Chondrocyte (in vitro differentiated cells): ENCODE results near the gene GXYLT2. TPM values are rescaled to one million over a fixed set of nuclear protein-coding genes. Genes with fewer than 3 reads are reported as not detected.
A peak's percentile ranks its signal among the peaks of the same experiment; 100 is the strongest.

Experiments used
- DNase-seq: peaks from one replicate; pipeline ENCODE4 v3.0.0; 2021; ENCODE audit warnings: mixed read lengths, low spot score
- H3K27ac Mint-ChIP-seq: one replicate; pipeline ENCODE4 v1.8.0; 2021; ENCODE audit warnings: mild to moderate bottlenecking, moderate library complexity, mixed read lengths; ENCODE audit not compliant: unreplicated experiment
- H3K27me3 Mint-ChIP-seq: 2 replicates; pipeline ENCODE4 v1.8.0; 2021; ENCODE audit warnings: low read depth, mixed read lengths
- H3K36me3 Mint-ChIP-seq: 2 replicates; pipeline ENCODE4 v1.8.0; 2021; ENCODE audit warnings: low read depth, mixed read lengths
- H3K4me1 Mint-ChIP-seq: 2 replicates; pipeline ENCODE4 v1.8.0; 2021; ENCODE audit warnings: low read depth, mild to moderate bottlenecking, mixed read lengths
- H3K4me3 Mint-ChIP-seq: one replicate; pipeline ENCODE4 v1.8.0; 2021; ENCODE audit warnings: mild to moderate bottlenecking, moderate library complexity, mixed read lengths; ENCODE audit not compliant: unreplicated experiment
- H3K9me3 Mint-ChIP-seq: 2 replicates; pipeline ENCODE4 v1.8.0; 2021; ENCODE audit warnings: low read depth, mixed read lengths
- CTCF ChIP-seq: fragments of 200-600 bp; sonication (generic); IDR thresholded peaks from 2 replicates; pipeline ENCODE4 v1.5.0; 2021; ENCODE audit warnings: antibody characterized with exemption, mild to moderate bottlenecking, moderate library complexity
- total RNA-seq: library from RNA; stranded (reverse); gene quantifications from 3 replicates; pipeline ENCODE4 v1.2.1, GENCODE V29; 2021

The GXYLT2 gene
- total RNA-seq, 1 donor from 2014 or later = 99.3 TPM

DNA sequence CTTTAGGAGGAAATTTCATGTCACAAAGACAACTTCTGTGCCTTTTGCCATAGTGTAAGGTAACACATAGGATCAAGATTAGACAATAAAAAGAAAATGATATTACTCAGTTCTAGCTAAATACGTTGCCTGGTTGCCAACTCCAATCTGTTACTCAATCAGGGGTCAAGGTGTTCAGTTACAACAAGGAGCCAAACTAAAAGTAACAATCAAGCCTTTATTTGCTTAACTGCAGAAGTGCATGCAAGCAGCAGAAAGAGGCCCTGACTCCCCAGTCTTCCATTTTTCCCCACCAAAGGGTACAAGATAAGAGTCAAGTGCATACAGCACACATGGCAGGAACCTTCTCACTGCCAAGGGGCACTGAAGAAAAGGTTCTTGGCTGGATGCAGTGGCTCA, 80.4 kb downstream of the GXYLT2 start:
- no peak for TF ChIP-seq CTCF
- H3K4me1 Mint-ChIP-seq = no peaks in the 10 kb centered on the region
- DNase-seq = no peak
- H3K27ac Mint-ChIP-seq = no peak overlapping the region
- H3K4me3 Mint-ChIP-seq = no peak overlapping the region
- H3K36me3 Mint-ChIP-seq = peaks cover 26% of the 10 kb centered on the region
- no peaks in the 10 kb centered on the region for H3K9me3 Mint-ChIP-seq
- H3K27me3 Mint-ChIP-seq = no peaks in the 10 kb centered on the region

- Mint-ChIP-seq H3K27me3 (no peaks in the 10 kb centered on the region), H3K4me1 (no peaks in the 10 kb centered on the region), H3K36me3 (peaks cover 31% of the 10 kb centered on the region), H3K4me3 (no peak overlapping the region), H3K27ac (no peak overlapping the region), H3K9me3 (no peaks in the 10 kb centered on the region)
- no peak for DNase-seq
- no peak for TF ChIP-seq CTCF
Measured at GRCh38 chr3:72969766-72970165, 81.9 kb downstream of the GXYLT2 start.

- Mint-ChIP-seq H3K36me3 (peaks cover 28% of the 10 kb centered on the region), H3K4me3 (no peak overlapping the region), H3K27me3 (no peaks in the 10 kb centered on the region), H3K9me3 (no peaks in the 10 kb centered on the region), H3K27ac (no peak overlapping the region), H3K4me1 (no peaks in the 10 kb centered on the region)
- DNase-seq = no peak
- TF ChIP-seq CTCF = no peak
Measured at GRCh38 chr3:72970942-72971341, 83.1 kb downstream of the GXYLT2 start.

DNA sequence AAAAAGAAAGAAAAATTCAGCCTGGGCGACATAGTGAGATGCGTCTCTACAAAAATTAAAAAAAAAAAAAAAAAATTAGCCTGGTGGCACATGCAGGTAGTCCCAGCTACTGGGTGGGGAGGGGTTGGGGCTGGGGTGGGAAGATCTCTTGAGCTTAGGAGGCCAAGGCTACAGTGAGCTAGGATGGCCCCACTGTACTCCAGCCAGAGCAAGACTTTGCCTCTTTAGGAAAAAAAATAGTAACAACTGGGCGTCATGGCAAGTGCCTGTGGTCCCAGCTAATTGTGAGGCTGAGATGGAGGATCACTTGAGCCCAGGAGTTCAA, 84.8 kb downstream of the GXYLT2 start:
- TF ChIP-seq CTCF = no peak
- no peaks in the 10 kb centered on the region for H3K9me3 Mint-ChIP-seq
- no peak overlapping the region for H3K4me3 Mint-ChIP-seq
- no peak for DNase-seq
- no peaks in the 10 kb centered on the region for H3K27me3 Mint-ChIP-seq
- H3K4me1 Mint-ChIP-seq = peaks cover 5% of the 10 kb centered on the region
- peaks cover 25% of the 10 kb centered on the region for H3K36me3 Mint-ChIP-seq
- no peak overlapping the region for H3K27ac Mint-ChIP-seq

- Mint-ChIP-seq H3K27ac (peak overlapping the region; percentile 59), H3K4me3 (no peak overlapping the region), H3K27me3 (no peaks in the 10 kb centered on the region), H3K36me3 (peaks cover 22% of the 10 kb centered on the region), H3K9me3 (no peaks in the 10 kb centered on the region), H3K4me1 (peaks cover 5% of the 10 kb centered on the region)
- no peak for DNase-seq
- TF ChIP-seq CTCF = no peak
Measured at GRCh38 chr3:72973031-72973723, 85.3 kb downstream of the GXYLT2 start.
